Astrocyte of the cerebellum (primary cell): ENCODE data around the gene GNB1.

Experiments
- DNase-seq: peaks from one replicate; pipeline ENCODE4 v3.0.0-alpha.2; 2011; ENCODE audit warnings: low read depth
- H3K4me3 ChIP-seq: 2 replicates; pipeline ENCODE4 v1.5.1; 2011; ENCODE audit warnings: mild to moderate bottlenecking, low read depth, low read length, moderate library complexity
- in situ Hi-C: cut with HindIII; loops from 2 replicates; pipeline ENCODE4 v1.10.0; 2017; ENCODE audit warnings: low sequenced_read_pairs
- TF ChIP-seq, protein P1 (sequence below): IDR thresholded peaks from 2 replicates; pipeline ENCODE4 v1.5.1; 2012; ENCODE audit warnings: low read length, low read depth, moderate library complexity, mild to moderate bottlenecking; ENCODE audit errors: missing control alignments

GNB1 gene

GRCh38 chr1:1786836-1787605 is 103.9 kb downstream of the GNB1 start:
- in situ Hi-C loops: no loop called here
- TF ChIP-seq, protein P1, sequence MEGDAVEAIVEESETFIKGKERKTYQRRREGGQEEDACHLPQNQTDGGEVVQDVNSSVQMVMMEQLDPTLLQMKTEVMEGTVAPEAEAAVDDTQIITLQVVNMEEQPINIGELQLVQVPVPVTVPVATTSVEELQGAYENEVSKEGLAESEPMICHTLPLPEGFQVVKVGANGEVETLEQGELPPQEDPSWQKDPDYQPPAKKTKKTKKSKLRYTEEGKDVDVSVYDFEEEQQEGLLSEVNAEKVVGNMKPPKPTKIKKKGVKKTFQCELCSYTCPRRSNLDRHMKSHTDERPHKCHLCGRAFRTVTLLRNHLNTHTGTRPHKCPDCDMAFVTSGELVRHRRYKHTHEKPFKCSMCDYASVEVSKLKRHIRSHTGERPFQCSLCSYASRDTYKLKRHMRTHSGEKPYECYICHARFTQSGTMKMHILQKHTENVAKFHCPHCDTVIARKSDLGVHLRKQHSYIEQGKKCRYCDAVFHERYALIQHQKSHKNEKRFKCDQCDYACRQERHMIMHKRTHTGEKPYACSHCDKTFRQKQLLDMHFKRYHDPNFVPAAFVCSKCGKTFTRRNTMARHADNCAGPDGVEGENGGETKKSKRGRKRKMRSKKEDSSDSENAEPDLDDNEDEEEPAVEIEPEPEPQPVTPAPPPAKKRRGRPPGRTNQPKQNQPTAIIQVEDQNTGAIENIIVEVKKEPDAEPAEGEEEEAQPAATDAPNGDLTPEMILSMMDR: no peak
- no peak for DNase-seq
- H3K4me3 ChIP-seq: no peak overlapping the region

DNA sequence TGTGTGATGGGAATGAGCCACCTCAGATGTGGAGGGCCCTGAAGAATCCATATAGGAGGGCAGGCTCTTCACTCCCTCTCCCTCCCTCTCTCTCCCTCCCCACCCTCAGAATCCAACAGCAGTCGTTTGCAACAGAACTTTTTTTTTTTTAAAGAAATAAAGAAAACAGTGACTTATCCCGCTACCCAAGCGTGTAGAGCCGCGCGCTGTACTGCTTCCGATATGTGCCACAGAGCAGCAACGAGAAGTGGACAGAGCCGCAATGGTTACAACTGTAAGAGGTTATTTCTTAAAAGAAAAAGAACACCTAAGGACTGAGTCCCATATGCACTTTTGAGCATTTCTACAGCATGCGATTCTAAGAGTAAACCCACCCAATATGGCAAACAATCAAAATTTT is 105.2 kb downstream of the GNB1 start:
- TF ChIP-seq, protein P1: no peak
- no peak overlapping the region for H3K4me3 ChIP-seq
- no peak for DNase-seq
- in situ Hi-C loops: no loop called here

- DNase-seq: no peak
- H3K4me3 ChIP-seq: no peak overlapping the region
- TF ChIP-seq, protein P1: no peak
- in situ Hi-C loops: no loop called here
Observed at GRCh38 chr1:1784933-1785332, 106.0 kb downstream of the GNB1 start.

GRCh38 chr1:1783320-1783719 is 107.6 kb downstream of the GNB1 start:
- no peak for DNase-seq
- no peak overlapping the region for H3K4me3 ChIP-seq
- TF ChIP-seq, protein P1: no peak
- in situ Hi-C loops: no loop called here

GRCh38 chr1:1782399-1783221 is 108.3 kb downstream of the GNB1 start:
- no peak for DNase-seq
- TF ChIP-seq, protein P1: no peak
- no peak overlapping the region for H3K4me3 ChIP-seq
- in situ Hi-C loops: no loop called here

- in situ Hi-C loops: no loop called here
- TF ChIP-seq, protein P1: no peak
Observed at GRCh38 chr1:1781526-1781903, 109.4 kb downstream of the GNB1 start.

More at GRCh38 chr1:1781526-1781903, 109.4 kb downstream of the GNB1 start:
- no peak overlapping the region for H3K4me3 ChIP-seq
- no peak for DNase-seq
